Measurements from ENCODE around the gene TBL1Y.

GRCh38 chrY:6989886-6990620 is 79.6 kb downstream of the TBL1Y start:
- no peak for TF ChIP-seq CTCF (IDR thresholded peaks at IDR 0.05; ENCODE audit: insufficient read depth, low read length, poor library complexity, severe bottlenecking)
- no peak for TF ChIP-seq EZH2phosphoT487 (conservative IDR thresholded peaks at IDR 0.05; ENCODE audit: low read length)

All from SU-DHL-6 (cell line).